Keratinocyte (primary cell): Measurements from ENCODE around the gene THRB. TPM values are rescaled to one million over a fixed set of nuclear protein-coding genes. Genes with fewer than 3 reads are reported as not detected.

Experiments used
- DNase-seq: peaks from one replicate; pipeline ENCODE4 v3.0.0-alpha.2; 2011; ENCODE audit warnings: low read depth, missing footprints, low spot score
- FAIRE-seq: peaks from 2 replicates; lab custom pipeline; 2011; peaks lifted over from hg19 to GRCh38; lab: Jason Lieb, UNC
- H2AFZ ChIP-seq: 2 replicates; pipeline ENCODE4 v1.6.0; 2012; ENCODE audit warnings: low read length, control low read depth, inconsistent platforms; ENCODE audit not compliant: control insufficient read depth
- H3K27ac ChIP-seq: 2 replicates; pipeline ENCODE4 v1.5.1; 2011; ENCODE audit warnings: low read length; ENCODE audit not compliant: control insufficient read depth, insufficient read depth
- H3K27me3 ChIP-seq: 3 replicates; pipeline ENCODE4 v1.6.0; 2011; ENCODE audit warnings: low read length; ENCODE audit not compliant: control insufficient read depth, insufficient read depth; ENCODE audit errors: extremely low read depth
- H3K36me3 ChIP-seq, 2 experiments: 2 replicates in 1 of 2; 3 replicates in 1 of 2; pipeline ENCODE4 v1.5.1; 2011; ENCODE audit warnings: low read length in 2 of 2, mild to moderate bottlenecking in 1 of 2; ENCODE audit not compliant: control insufficient read depth in 2 of 2, insufficient read depth in 2 of 2; ENCODE audit errors: extremely low read depth in 1 of 2
- H3K4me1 ChIP-seq: 3 replicates; pipeline ENCODE4 v1.5.1; 2011; ENCODE audit warnings: low read length; ENCODE audit not compliant: control insufficient read depth, insufficient read depth; ENCODE audit errors: extremely low read depth
- H3K4me2 ChIP-seq: 3 replicates; pipeline ENCODE4 v1.6.0; 2011; ENCODE audit warnings: low read depth, low read length; ENCODE audit not compliant: control insufficient read depth, insufficient read depth; ENCODE audit errors: extremely low read depth
- H3K4me3 ChIP-seq, 3 experiments: fragments of 200-600 bp in 1 of 3; sonication (generic) in 1 of 3; 2 replicates in 2 of 3; 3 replicates in 1 of 3; pipeline ENCODE4 v1.5.1; 2011 to 2016; ENCODE audit warnings: low read length in 3 of 3, mild to moderate bottlenecking in 3 of 3, control low read depth in 2 of 3, inconsistent platforms in 1 of 3, low read depth in 1 of 3, mixed read lengths in 1 of 3, mixed run types in 1 of 3, moderate library complexity in 1 of 3; ENCODE audit not compliant: control insufficient read depth in 2 of 3, insufficient read depth in 2 of 3; ENCODE audit errors: extremely low read depth in 1 of 3
- H3K79me2 ChIP-seq: 2 replicates; pipeline ENCODE4 v1.6.0; 2012; ENCODE audit warnings: low read length; ENCODE audit not compliant: control insufficient read depth, insufficient read depth
- H3K9ac ChIP-seq: 3 replicates; pipeline ENCODE4 v1.6.0; 2011; ENCODE audit warnings: low read length; ENCODE audit not compliant: control insufficient read depth, insufficient read depth; ENCODE audit errors: extremely low read depth
- H3K9me1 ChIP-seq: 3 replicates; pipeline ENCODE4 v1.6.0; 2011; ENCODE audit warnings: low read length; ENCODE audit not compliant: control insufficient read depth, insufficient read depth; ENCODE audit errors: extremely low read depth
- H3K9me3 ChIP-seq: 2 replicates; pipeline ENCODE4 v1.5.1; 2012; ENCODE audit warnings: low read depth, low read length; ENCODE audit not compliant: control insufficient read depth
- H4K20me1 ChIP-seq: 3 replicates; pipeline ENCODE4 v1.6.0; 2011; ENCODE audit warnings: low read length; ENCODE audit not compliant: control insufficient read depth, insufficient read depth; ENCODE audit errors: extremely low read depth
- CTCF ChIP-seq, 3 experiments: IDR thresholded peaks in 1 of 3; conservative IDR thresholded peaks in 1 of 3; optimal IDR thresholded peaks in 1 of 3; 2 replicates in 2 of 3; 3 replicates in 1 of 3; pipeline versions ENCODE3 to v1.5.1; 2011; ENCODE audit warnings: low read length in 3 of 3, mild to moderate bottlenecking in 3 of 3, moderate library complexity in 2 of 3, control low read depth in 1 of 3, inconsistent platforms in 1 of 3; ENCODE audit not compliant: insufficient read depth in 2 of 3; ENCODE audit errors: extremely low read depth in 1 of 3
- EZH2 ChIP-seq: IDR thresholded peaks from one replicate; pipeline ENCODE4 v1.6.1; 2012; ENCODE audit warnings: inconsistent platforms, mild to moderate bottlenecking, low read length, moderate library complexity
- dilution Hi-C: fragments of 300-500 bp; cut with MboI; formaldehyde crosslinking; loops from one replicate; pipeline ENCODE4 v1.7.0; 2020; ENCODE audit warnings: low sequenced_read_pairs; ENCODE audit not compliant: extremely low pct_ligation_motif_present
- polyA plus RNA-seq, 5 experiments: library from polyadenylated mRNA; depleted of rRNA in 3 of 5; stranded (reverse) in 3 of 5; stranded (forward) in 1 of 5; unstranded in 1 of 5; fragments of >200 nt; gene quantifications; 1 replicate in 1 of 5; 2 replicates in 3 of 5; 3 replicates in 1 of 5; pipeline versions ENCODE4 v1.2.1 to v1.2.3, GENCODE V29; 2011 to 2012; ENCODE audit warnings: missing spikeins in 2 of 5, low read depth in 1 of 5, low replicate concordance in 1 of 5

The THRB gene
- polyA plus RNA-seq, 1 donor (not counting 4 experiments of a cell fraction or from before 2014, with no cell fraction given): 2.6 TPM

DNA sequence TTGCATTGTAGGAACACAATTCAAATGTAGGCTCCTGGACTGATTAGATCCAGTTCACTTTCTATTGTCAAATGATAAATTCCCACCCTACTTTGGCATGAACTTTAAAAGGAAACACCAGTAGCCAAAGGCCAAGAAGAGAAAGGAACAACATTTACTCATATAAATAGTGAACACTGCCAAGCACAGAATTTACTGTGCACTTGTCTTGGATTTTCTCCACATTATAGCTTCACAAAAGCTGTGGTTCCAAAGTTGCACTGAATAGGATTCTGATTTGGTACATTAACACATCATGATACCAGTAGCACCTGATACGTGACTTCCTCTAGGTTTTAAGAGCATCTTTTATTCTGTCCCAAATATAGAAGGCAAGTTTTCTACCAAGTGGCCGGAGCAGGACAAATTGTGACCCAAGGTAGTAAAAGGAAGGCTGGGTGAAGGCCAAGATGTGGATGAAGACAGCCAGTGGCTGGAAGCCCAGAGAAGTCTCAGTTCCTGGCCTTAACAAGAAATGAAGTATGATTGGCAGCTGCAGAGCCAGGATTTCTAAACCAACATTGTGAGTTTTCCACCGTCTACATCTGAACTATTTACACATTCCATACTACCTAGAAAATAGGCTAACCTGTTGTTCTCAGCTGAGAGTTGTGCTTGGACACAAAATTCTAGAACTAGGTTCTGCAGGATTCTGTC lies 206.7 kb downstream of the THRB start:
- DNase-seq (no peak), FAIRE-seq (no peak)
- no peak overlapping the region for H3K4me3 ChIP-seq
- H3K4me2 ChIP-seq: no peak overlapping the region
- H3K9ac ChIP-seq: no peak overlapping the region
- H3K9me3 ChIP-seq: no peaks in the 10 kb centered on the region
- H2AFZ ChIP-seq: no peak overlapping the region
- no peaks in the 10 kb centered on the region for H3K36me3 ChIP-seq
- dilution Hi-C loops: no loop called here
- H3K4me1 ChIP-seq: no peaks in the 10 kb centered on the region
- H3K9me1 ChIP-seq: no peaks in the 10 kb centered on the region
- no peaks in the 10 kb centered on the region for H3K79me2 ChIP-seq
- no peak overlapping the region for H3K27ac ChIP-seq
- TF ChIP-seq CTCF (optimal IDR thresholded peaks at IDR 0.05 in 1 of 3, IDR thresholded peaks at IDR 0.05 in 1 of 3, conservative IDR thresholded peaks at IDR 0.05 in 1 of 3; ENCODE audit: extremely low read depth in 1 of 3, insufficient read depth in 2 of 3, low read length in 3 of 3) (no peak), EZH2 (no peak)
- H3K27me3 ChIP-seq: no peaks in the 10 kb centered on the region
- no peaks in the 10 kb centered on the region for H4K20me1 ChIP-seq

- no peak for DNase-seq
- no peaks in the 10 kb centered on the region for H3K9me1 ChIP-seq
- dilution Hi-C loops: no loop called here
- H2AFZ ChIP-seq: no peak overlapping the region
- TF ChIP-seq CTCF (optimal IDR thresholded peaks at IDR 0.05 in 1 of 3, IDR thresholded peaks at IDR 0.05 in 1 of 3, conservative IDR thresholded peaks at IDR 0.05 in 1 of 3; ENCODE audit: extremely low read depth in 1 of 3, insufficient read depth in 2 of 3, low read length in 3 of 3) (no peak), EZH2 (no peak)
- H3K79me2 ChIP-seq: no peaks in the 10 kb centered on the region
- FAIRE-seq: no peak
- no peaks in the 10 kb centered on the region for H3K9me3 ChIP-seq
- no peaks in the 10 kb centered on the region for H3K4me1 ChIP-seq
- no peak overlapping the region for H3K9ac ChIP-seq
- H3K4me3 ChIP-seq: no peak overlapping the region
- H4K20me1 ChIP-seq: no peaks in the 10 kb centered on the region
- H3K27me3 ChIP-seq: no peaks in the 10 kb centered on the region
- H3K4me2 ChIP-seq: no peak overlapping the region
- H3K36me3 ChIP-seq: no peaks in the 10 kb centered on the region
- H3K27ac ChIP-seq: no peak overlapping the region
These were observed 208.2 kb downstream of the THRB start for GRCh38 chr3:24286405-24286804.
